B cell (primary cell): Measurements from ENCODE around the gene WDR43. TPM values are rescaled to one million over a fixed set of nuclear protein-coding genes. Genes with fewer than 3 reads are reported as not detected.

ENCODE experiments used
- ATAC-seq: fragments of 200-7000 bp; cut with Tn5 transposase; one replicate; pipeline ENCODE4 v1.10.0; 2021; ENCODE audit warnings: low read depth, mild to moderate bottlenecking, moderate number of reproducible peaks, moderate library complexity
- CTCF ChIA-PET: fragments of 350-600 bp; sonication (Branson Sonifier 250); formaldehyde crosslinking; loops from one replicate; lab custom pipeline; 2021; ENCODE audit warnings: antibody characterized with exemption, inconsistent platforms; lab: Charles Lee
- POLR2A ChIA-PET: fragments of 350-600 bp; sonication (Branson Sonifier 250); formaldehyde crosslinking; loops from one replicate; lab custom pipeline; 2021; ENCODE audit warnings: antibody characterized with exemption; lab: Charles Lee
- DNase-seq: peaks from one replicate; pipeline ENCODE4 v3.0.0; 2013
- H2AFZ ChIP-seq: 2 replicates; pipeline ENCODE4 v1.6.1; 2012; ENCODE audit warnings: mild to moderate bottlenecking, low read depth, low read length; ENCODE audit not compliant: insufficient read depth, poor library complexity, severe bottlenecking
- H3K27ac ChIP-seq, 2 donors: 1 replicate in 1 of 2; 2 replicates in 1 of 2; pipeline ENCODE4 v1.5.1; 2012 to 2013; ENCODE audit warnings: low read length in 2 of 2, mild to moderate bottlenecking in 2 of 2, moderate library complexity in 1 of 2
- H3K27me3 ChIP-seq, 4 experiments: fragments of 200-600 bp in 1 of 4; sonication (generic) in 1 of 4; replicated peaks in 1 of 4; 1 replicate in 2 of 4; 2 replicates in 2 of 4; pipeline versions ENCODE4 v1.6.1 to v1.7.0; 2013 to 2016; ENCODE audit warnings: low read length in 3 of 4, mild to moderate bottlenecking in 2 of 4, mixed read lengths in 1 of 4, moderate library complexity in 1 of 4; ENCODE audit not compliant: insufficient read depth in 4 of 4, control insufficient read depth in 3 of 4; ENCODE audit errors: control extremely low read depth in 1 of 4
- H3K36me3 ChIP-seq, 2 experiments: replicated peaks in 1 of 2; 1 replicate in 1 of 2; 2 replicates in 1 of 2; pipeline versions ENCODE4 v1.6.1 to v1.7.1; 2013; ENCODE audit warnings: low read length in 1 of 2; ENCODE audit not compliant: insufficient read depth in 2 of 2, control insufficient read depth in 1 of 2; ENCODE audit errors: control extremely low read depth in 1 of 2, extremely low read depth in 1 of 2
- H3K4me1 ChIP-seq, 2 donors: fragments of 200-600 bp in 1 of 2; sonication (generic) in 1 of 2; 1 replicate in 1 of 2; 2 replicates in 1 of 2; pipeline versions ENCODE4 v1.5.1 to v1.6.1; 2013 to 2017; ENCODE audit warnings: low read length in 2 of 2; ENCODE audit not compliant: control insufficient read depth in 2 of 2, insufficient read depth in 2 of 2
- H3K4me2 ChIP-seq: replicated peaks from 2 replicates; pipeline ENCODE3; 2012; ENCODE audit warnings: mild to moderate bottlenecking, low read depth, low read length; ENCODE audit not compliant: poor library complexity, severe bottlenecking
- H3K4me3 ChIP-seq, 5 experiments: fragments of 200-600 bp in 1 of 5; sonication (generic) in 1 of 5; 1 replicate in 3 of 5; 2 replicates in 2 of 5; pipeline versions ENCODE4 v1.5.1 to v1.7.0; 2011 to 2016; ENCODE audit warnings: low read length in 4 of 5, mild to moderate bottlenecking in 4 of 5, low read depth in 2 of 5, control low read depth in 1 of 5, moderate library complexity in 1 of 5; ENCODE audit not compliant: insufficient read depth in 1 of 5; ENCODE audit errors: control extremely low read depth in 1 of 5, extremely low read depth in 1 of 5
- H3K79me2 ChIP-seq: fragments of 200-600 bp; sonication (generic); one replicate; pipeline ENCODE4 v1.6.0; 2016; ENCODE audit warnings: low read length; ENCODE audit not compliant: control insufficient read depth, insufficient read depth
- H3K9ac ChIP-seq: fragments of 200-600 bp; sonication (generic); 2 replicates; pipeline ENCODE4 v1.6.1; 2017; ENCODE audit warnings: mild to moderate bottlenecking, low read length, moderate library complexity
- H3K9me3 ChIP-seq, 3 donors: one replicate each; pipeline versions ENCODE4 v1.6.1 to v1.7.1; 2013; ENCODE audit warnings: low read length in 2 of 3; ENCODE audit not compliant: control insufficient read depth in 2 of 3, insufficient read depth in 1 of 3; ENCODE audit errors: control extremely low read depth in 1 of 3
- H4K20me1 ChIP-seq: 2 replicates; pipeline ENCODE4 v1.6.0; 2012; ENCODE audit warnings: mild to moderate bottlenecking, low read length; ENCODE audit not compliant: insufficient read depth, control insufficient read depth, poor library complexity, severe bottlenecking
- H3K27ac Mint-ChIP-seq: one replicate; pipeline ENCODE4 v1.8.0; 2021; ENCODE audit warnings: mixed read lengths
- H3K27me3 Mint-ChIP-seq: one replicate; pipeline ENCODE4 v1.8.0; 2021; ENCODE audit warnings: mixed read lengths
- H3K4me1 Mint-ChIP-seq: one replicate; pipeline ENCODE4 v1.8.0; 2021; ENCODE audit warnings: mixed read lengths
- H3K4me3 Mint-ChIP-seq: one replicate; pipeline ENCODE4 v1.8.0; 2021; ENCODE audit warnings: mixed read lengths
- H3K9me3 Mint-ChIP-seq: one replicate; pipeline ENCODE4 v1.8.0; 2022; ENCODE audit warnings: mixed read lengths; ENCODE audit not compliant: insufficient read depth
- EZH2 ChIP-seq: IDR thresholded peaks from 2 replicates; pipeline ENCODE4 v1.6.1; 2012; ENCODE audit warnings: borderline replicate concordance, low read depth, mild to moderate bottlenecking, moderate library complexity, low read length; ENCODE audit not compliant: insufficient read depth, poor library complexity, severe bottlenecking
- WGBS: methylation state at CpG from one replicate; pipeline ENCODE4 v1.1.5; 2013; ENCODE audit warnings: missing lambda C conversion rate; ENCODE audit not compliant: insufficient coverage; 5-methylcytosine and 5-hydroxymethylcytosine counted together
- intact Hi-C: fragments of 100-400 bp; cut with micrococcal nuclease; formaldehyde crosslinking; loops from one replicate; pipeline ENCODE4 v1.10.0; 2022
- polyA plus RNA-seq: library from polyadenylated mRNA; depleted of rRNA; stranded (reverse); fragments of >200 nt; gene quantifications from 2 replicates; pipeline ENCODE4 v1.2.3, GENCODE V29; 2012
- total RNA-seq, 2 donors: library from RNA; stranded (reverse); fragments of 120-200 nt in 1 of 2; gene quantifications; 1 replicate in 1 of 2; 2 replicates in 1 of 2; pipeline versions ENCODE4 v1.2.3 to v1.2.4, GENCODE V29; 2013 to 2022
- TF ChIP-seq, protein P1 (sequence below): fragments of 200-600 bp; IDR thresholded peaks from one replicate; pipeline ENCODE4 v1.8.0; 2022; ENCODE audit warnings: antibody characterized with exemption, mild to moderate bottlenecking

WDR43 gene
- total and polyA plus RNA-seq, 2 donors (not counting 1 experiment from before 2014, with no cell fraction given), result 22.5 to 51.0 TPM

DNA sequence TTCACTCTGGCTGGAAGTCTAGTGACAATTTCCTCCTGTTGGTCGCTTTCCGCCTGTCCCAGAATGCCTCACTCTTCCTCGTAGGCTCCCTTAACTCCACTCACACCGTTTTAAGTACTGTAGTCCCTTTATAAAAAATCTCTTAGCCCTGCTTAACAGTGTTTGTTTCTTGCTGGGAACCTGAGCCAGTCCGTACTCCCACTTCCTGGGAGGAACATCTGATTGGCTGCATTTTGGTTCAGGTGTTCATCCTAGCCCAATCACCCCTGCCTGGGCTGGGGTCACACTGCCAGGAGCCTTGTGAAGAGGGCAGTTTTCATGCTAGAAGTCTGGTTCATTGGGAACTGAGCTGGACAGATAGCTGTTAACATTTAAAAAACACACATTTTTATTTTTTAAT, 61.0 kb downstream of the WDR43 start:
- Mint-ChIP-seq H3K4me1 (peaks cover 6% of the 10 kb centered on the region), H3K27me3 (no peaks in the 10 kb centered on the region), H3K27ac (no peak overlapping the region), H3K9me3 (no peaks in the 10 kb centered on the region), H3K4me3 (no peak overlapping the region)
- ChIA-PET CTCF (interaction anchor here (0.9 to 1.3 kb wide), 4 partner anchors 74 to 246 kb away, joined by 3 to 4 read pairs (median 3); no protein-coding TSS in a partner anchor), POLR2A (no interaction called here)
- peaks cover 0 to 4% (median 0%) of the 10 kb centered on the region in 4 experiments for H3K27me3 ChIP-seq
- no peak overlapping the region for H2AFZ ChIP-seq
- 93% methylated on average over 4 of the region's 5 CpGs for WGBS
- H3K79me2 ChIP-seq, result no peaks in the 10 kb centered on the region
- no peak overlapping the region for H3K4me2 ChIP-seq
- H3K4me3 ChIP-seq, result no peak overlapping the region
- H3K27ac ChIP-seq, result no peak overlapping the region
- TF ChIP-seq EZH2, result no peak
- TF ChIP-seq, protein P1, sequence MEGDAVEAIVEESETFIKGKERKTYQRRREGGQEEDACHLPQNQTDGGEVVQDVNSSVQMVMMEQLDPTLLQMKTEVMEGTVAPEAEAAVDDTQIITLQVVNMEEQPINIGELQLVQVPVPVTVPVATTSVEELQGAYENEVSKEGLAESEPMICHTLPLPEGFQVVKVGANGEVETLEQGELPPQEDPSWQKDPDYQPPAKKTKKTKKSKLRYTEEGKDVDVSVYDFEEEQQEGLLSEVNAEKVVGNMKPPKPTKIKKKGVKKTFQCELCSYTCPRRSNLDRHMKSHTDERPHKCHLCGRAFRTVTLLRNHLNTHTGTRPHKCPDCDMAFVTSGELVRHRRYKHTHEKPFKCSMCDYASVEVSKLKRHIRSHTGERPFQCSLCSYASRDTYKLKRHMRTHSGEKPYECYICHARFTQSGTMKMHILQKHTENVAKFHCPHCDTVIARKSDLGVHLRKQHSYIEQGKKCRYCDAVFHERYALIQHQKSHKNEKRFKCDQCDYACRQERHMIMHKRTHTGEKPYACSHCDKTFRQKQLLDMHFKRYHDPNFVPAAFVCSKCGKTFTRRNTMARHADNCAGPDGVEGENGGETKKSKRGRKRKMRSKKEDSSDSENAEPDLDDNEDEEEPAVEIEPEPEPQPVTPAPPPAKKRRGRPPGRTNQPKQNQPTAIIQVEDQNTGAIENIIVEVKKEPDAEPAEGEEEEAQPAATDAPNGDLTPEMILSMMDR, result no peak
- no peak for DNase-seq
- H3K9ac ChIP-seq, result no peak overlapping the region
- H3K4me1 ChIP-seq, result no peaks in the 10 kb centered on the region
- H3K9me3 ChIP-seq, result no peaks in the 10 kb centered on the region
- no peak for ATAC-seq
- H3K36me3 ChIP-seq, result no peaks in the 10 kb centered on the region
- intact Hi-C loops, result loop anchor here (5.0 kb wide), 1 partner anchor 133 kb away; no protein-coding TSS in a partner anchor
- no peaks in the 10 kb centered on the region for H4K20me1 ChIP-seq

DNA sequence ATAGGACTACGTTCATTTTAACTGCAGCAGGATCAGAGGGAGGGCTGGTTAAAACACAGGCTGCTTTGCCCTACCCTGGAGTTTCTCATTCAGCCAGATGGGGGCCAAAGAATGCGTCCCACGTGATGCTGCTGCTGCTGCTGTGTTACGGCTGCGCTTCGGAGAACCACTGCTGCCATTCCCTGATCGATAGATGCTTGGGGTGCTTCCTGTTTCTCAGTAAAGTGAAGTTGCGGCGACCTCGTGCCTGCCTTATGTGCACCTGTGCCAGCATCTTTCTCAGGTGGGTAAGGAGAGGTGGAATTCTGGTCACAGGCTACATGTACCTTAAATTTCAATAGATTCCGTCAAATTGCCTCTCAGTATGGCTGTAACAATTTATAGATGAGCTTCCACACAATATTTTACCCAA, 62.0 kb downstream of the WDR43 start:
- no peak overlapping the region for H3K9ac ChIP-seq
- H3K4me3 ChIP-seq, result peak overlapping the region in 1 of 5 experiments; percentile 37
- 13% methylated on average over 7 of the region's 11 CpGs for WGBS

More for the DNA sequence above, 62.0 kb downstream of the WDR43 start:
- peaks cover 0 to 4% (median 0%) of the 10 kb centered on the region in 4 experiments for H3K27me3 ChIP-seq
- H3K4me2 ChIP-seq, result peak overlapping the region; percentile 47
- Mint-ChIP-seq H3K27me3 (no peaks in the 10 kb centered on the region), H3K4me1 (peaks cover 6% of the 10 kb centered on the region), H3K27ac (no peak overlapping the region), H3K9me3 (no peaks in the 10 kb centered on the region), H3K4me3 (no peak overlapping the region)
- no peaks in the 10 kb centered on the region for H4K20me1 ChIP-seq
- intact Hi-C loops, result loop anchor here (5.0 kb wide), 1 partner anchor 134 kb away; no protein-coding TSS in a partner anchor
- peak overlapping the region; percentile 44 for H2AFZ ChIP-seq
- ATAC-seq (no peak), DNase-seq (peak; percentile 32)
- ChIA-PET CTCF (interaction anchor here (0.9 to 1.3 kb wide), 5 partner anchors 73 to 245 kb away, joined by 3 to 4 read pairs (median 3); no protein-coding TSS in a partner anchor), POLR2A (no interaction called here)
- no peaks in the 10 kb centered on the region for H3K4me1 ChIP-seq
- H3K36me3 ChIP-seq, result no peaks in the 10 kb centered on the region
- no peak overlapping the region for H3K27ac ChIP-seq
- no peaks in the 10 kb centered on the region for H3K9me3 ChIP-seq
- H3K79me2 ChIP-seq, result no peaks in the 10 kb centered on the region
- no peak for TF ChIP-seq EZH2
- TF ChIP-seq, protein P1, result no peak
